ENCODE measurements around the gene FBXO39. TPM values are rescaled to one million over a fixed set of nuclear protein-coding genes. Genes with fewer than 3 reads are reported as not detected.
A peak's percentile ranks its signal among the peaks of the same experiment; 100 is the strongest.

FBXO39 gene
- total RNA-seq, 2 donors from 2014 or later: 0.18 to 0.29 TPM

DNA sequence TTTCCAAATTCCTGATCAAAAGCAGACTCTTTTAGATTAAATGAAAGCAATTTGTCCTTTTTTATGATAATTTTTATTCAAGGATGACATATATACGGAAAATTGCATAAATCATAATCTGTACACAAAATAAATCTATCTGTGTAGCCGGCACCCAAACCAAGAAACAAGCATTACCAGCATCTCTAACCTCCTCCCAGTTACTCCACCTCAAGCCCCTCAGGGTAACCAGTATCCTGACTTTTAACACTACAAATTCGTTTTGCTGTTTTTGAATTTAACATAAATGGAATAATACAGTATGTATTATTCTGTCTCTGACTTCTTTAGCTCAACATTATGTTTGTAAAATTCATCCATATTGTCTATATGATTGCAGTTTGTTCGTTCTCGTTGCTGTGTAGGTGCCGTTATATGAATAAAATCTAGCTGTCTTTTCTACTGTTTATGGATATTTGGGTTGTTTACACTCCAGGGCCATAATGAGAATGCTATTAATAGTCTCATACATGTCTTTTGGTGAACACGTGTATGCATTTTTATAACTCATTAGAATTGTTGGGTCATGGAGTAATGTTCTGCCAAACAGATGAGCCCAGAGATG is 54.5 kb downstream of the FBXO39 start:
- Histone ChIP-seq H3K36me3 (ENCODE audit: control insufficient read depth, insufficient read depth, low read length) (no peaks in the 10 kb centered on the region), H3K27ac (ENCODE audit: low read depth, low read length) (no peak overlapping the region), H3K9me3 (ENCODE audit: control insufficient read depth, low read length) (no peaks in the 10 kb centered on the region), H3K9ac (ENCODE audit: extremely low read depth, low read length, poor library complexity, severe bottlenecking) (no peak overlapping the region), H3K4me1 (ENCODE audit: control insufficient read depth, insufficient read depth, low read length) (no peaks in the 10 kb centered on the region), H3K4me3 (ENCODE audit: low read length) (no peak overlapping the region), H3K27me3 (ENCODE audit: control insufficient read depth, insufficient read depth, low read length, poor library complexity, severe bottlenecking) (peaks cover 82% of the 10 kb centered on the region)
- Mint-ChIP-seq H3K4me3 (no peak overlapping the region), H3K4me1 (peaks cover 6% of the 10 kb centered on the region), H3K36me3 (ENCODE audit: low read depth) (no peaks in the 10 kb centered on the region), H3K27me3 (ENCODE audit: insufficient read depth) (peaks cover 64% of the 10 kb centered on the region), H3K27ac (no peak overlapping the region), H3K9me3 (no peaks in the 10 kb centered on the region)
- WGBS, 2 experiments (ENCODE audit: insufficient coverage in 1 of 2, insufficient read length in 1 of 2): 83 to 86% methylated on average over 2 to 5 of the region's 7 CpGs
- no peak for DNase-seq
- TF ChIP-seq, protein P1, sequence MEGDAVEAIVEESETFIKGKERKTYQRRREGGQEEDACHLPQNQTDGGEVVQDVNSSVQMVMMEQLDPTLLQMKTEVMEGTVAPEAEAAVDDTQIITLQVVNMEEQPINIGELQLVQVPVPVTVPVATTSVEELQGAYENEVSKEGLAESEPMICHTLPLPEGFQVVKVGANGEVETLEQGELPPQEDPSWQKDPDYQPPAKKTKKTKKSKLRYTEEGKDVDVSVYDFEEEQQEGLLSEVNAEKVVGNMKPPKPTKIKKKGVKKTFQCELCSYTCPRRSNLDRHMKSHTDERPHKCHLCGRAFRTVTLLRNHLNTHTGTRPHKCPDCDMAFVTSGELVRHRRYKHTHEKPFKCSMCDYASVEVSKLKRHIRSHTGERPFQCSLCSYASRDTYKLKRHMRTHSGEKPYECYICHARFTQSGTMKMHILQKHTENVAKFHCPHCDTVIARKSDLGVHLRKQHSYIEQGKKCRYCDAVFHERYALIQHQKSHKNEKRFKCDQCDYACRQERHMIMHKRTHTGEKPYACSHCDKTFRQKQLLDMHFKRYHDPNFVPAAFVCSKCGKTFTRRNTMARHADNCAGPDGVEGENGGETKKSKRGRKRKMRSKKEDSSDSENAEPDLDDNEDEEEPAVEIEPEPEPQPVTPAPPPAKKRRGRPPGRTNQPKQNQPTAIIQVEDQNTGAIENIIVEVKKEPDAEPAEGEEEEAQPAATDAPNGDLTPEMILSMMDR (conservative IDR thresholded peaks at IDR 0.05): no peak

DNA sequence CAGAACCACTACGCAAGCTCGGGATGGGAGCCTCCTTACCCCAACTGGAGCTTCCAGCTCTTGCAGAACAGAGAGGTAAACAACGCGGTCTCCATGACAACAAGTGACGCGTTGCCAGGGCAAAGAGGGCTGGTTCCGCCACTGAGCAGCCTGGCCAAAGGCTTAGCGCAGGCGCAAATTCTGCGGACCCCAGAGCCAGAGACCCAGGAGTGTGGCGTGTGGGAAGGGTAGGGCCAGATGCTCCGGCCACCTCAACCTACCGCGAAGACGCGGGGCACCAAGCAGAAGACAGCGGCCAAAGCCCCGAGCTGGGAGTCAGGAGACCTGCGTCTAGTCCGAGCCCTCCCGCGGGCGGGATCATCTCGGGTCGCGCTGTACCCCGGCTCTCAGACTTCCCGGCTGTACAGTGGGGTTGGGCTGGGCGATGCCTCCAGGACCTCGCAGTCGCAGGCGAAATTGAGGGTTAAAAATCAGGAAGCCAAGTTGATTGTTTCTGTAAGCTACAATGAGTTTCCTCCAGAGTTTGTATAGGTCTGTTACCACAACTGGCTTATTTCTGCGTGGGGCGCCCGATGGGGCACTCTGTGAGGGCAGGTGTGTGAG is 55.7 kb downstream of the FBXO39 start, which contains the start of gene TEKT1:
Gene TEKT1, minus strand, starts transcription at position 69 of the 603 bp plus-strand sequence. CDS start 1,353 bp downstream, outside the sequence.
- no peaks in the 10 kb centered on the region for H3K4me1 ChIP-seq (ENCODE audit: control insufficient read depth, insufficient read depth, low read length)
- 5 to 7% methylated on average over 10 to 35 of the region's 35 CpGs for WGBS, 2 experiments (ENCODE audit: insufficient coverage in 1 of 2, insufficient read length in 1 of 2)
- Mint-ChIP-seq H3K4me1 (peaks cover 6% of the 10 kb centered on the region), H3K36me3 (ENCODE audit: low read depth) (no peaks in the 10 kb centered on the region), H3K4me3 (peak within 1 kb of the TSS; percentile 64), H3K9me3 (no peaks in the 10 kb centered on the region), H3K27me3 (ENCODE audit: insufficient read depth) (peaks cover 66% of the 10 kb centered on the region), H3K27ac (peak within 1 kb of the TSS; percentile 72)
- DNase-seq: peak; percentile 99
- no peaks in the 10 kb centered on the region for H3K9me3 ChIP-seq (ENCODE audit: control insufficient read depth, low read length)
- TF ChIP-seq, protein P1 (conservative IDR thresholded peaks at IDR 0.05): no peak
- H3K27me3 ChIP-seq (ENCODE audit: control insufficient read depth, insufficient read depth, low read length, poor library complexity, severe bottlenecking): peaks cover 87% of the 10 kb centered on the region
- no peaks in the 10 kb centered on the region for H3K36me3 ChIP-seq (ENCODE audit: control insufficient read depth, insufficient read depth, low read length)
- peak within 1 kb of the TSS; percentile 75 for H3K4me3 ChIP-seq (ENCODE audit: low read length)
- peak within 1 kb of the TSS; percentile 52 for H3K9ac ChIP-seq (ENCODE audit: extremely low read depth, low read length, poor library complexity, severe bottlenecking)
- no peak within 1 kb of the TSS for H3K27ac ChIP-seq (ENCODE audit: low read depth, low read length)

Other genes with a start within 250 kb of the FBXO39 start
- 1 to 10 TPM; 1.8 to 2.7 TPM for gene PITPNM3, start 219.7 kb upstream of the FBXO39 start, total RNA-seq
- gene KIAA0753, start 135.5 kb upstream of the FBXO39 start, total RNA-seq: 10 to 100 TPM; 37.2 to 50.1 TPM
- gene TXNDC17, start 135.2 kb upstream of the FBXO39 start, total RNA-seq: 100 to 1,000 TPM; 135 to 151 TPM
- 10 to 100 TPM; 12.8 to 16.6 TPM for gene MED31, start 124.6 kb upstream of the FBXO39 start, total RNA-seq
- 1 to 10 TPM; 2.7 to 3.0 TPM for gene C17orf100, start 124.5 kb upstream of the FBXO39 start, total RNA-seq
- gene SLC13A5, start 62.8 kb upstream of the FBXO39 start, total RNA-seq: 1 to 10 TPM; 3.9 to 8.4 TPM
- gene XAF1, start 20.2 kb upstream of the FBXO39 start, total RNA-seq: under 1 TPM in 1 of 2 donors, not detected in 1; 0.35 TPM
- gene TEKT1, start 55.5 kb downstream of the FBXO39 start, total RNA-seq: not detected
- under 1 TPM; 0.46 to 0.92 TPM for gene ALOX12, start 219.8 kb downstream of the FBXO39 start, total RNA-seq
- 100 to 1,000 TPM; 233 to 277 TPM for gene RNASEK, start 236.4 kb downstream of the FBXO39 start, total RNA-seq
- gene BCL6B, start 246.8 kb downstream of the FBXO39 start, total RNA-seq: 1 to 10 TPM; 2.9 to 7.0 TPM

Data from endodermal cell (in vitro differentiated cells).